Cardiac muscle cell (in vitro differentiated cells and primary cell): ENCODE results near the gene TMEM218. TPM values are rescaled to one million over a fixed set of nuclear protein-coding genes. Genes with fewer than 3 reads are reported as not detected.

Source experiments
- DNase-seq, 2 donors: peaks; one replicate each; pipeline versions ENCODE4 v3.0.0 to v3.0.0-alpha.2; 2010 to 2017; ENCODE audit warnings: low read depth in 1 of 2, low spot score in 1 of 2
- H3K27ac ChIP-seq: fragments of 200-600 bp; sonication (generic); 2 replicates; pipeline ENCODE4 v1.5.1; 2016
- H3K27me3 ChIP-seq: fragments of 200-600 bp; sonication (generic); 2 replicates; pipeline ENCODE4 v1.6.0; 2016; ENCODE audit warnings: control low read depth
- H3K36me3 ChIP-seq: fragments of 200-600 bp; sonication (generic); 2 replicates; pipeline ENCODE4 v1.5.1; 2016; ENCODE audit warnings: control low read depth
- H3K4me1 ChIP-seq: fragments of 200-600 bp; sonication (generic); 2 replicates; pipeline ENCODE4 v1.8.1; 2017; ENCODE audit warnings: low read depth, mild to moderate bottlenecking, mixed run types
- H3K4me3 ChIP-seq: fragments of 200-600 bp; sonication (generic); 2 replicates; pipeline ENCODE4 v1.5.1; 2016; ENCODE audit warnings: mild to moderate bottlenecking
- H3K9me3 ChIP-seq: fragments of 200-600 bp; sonication (generic); 2 replicates; pipeline ENCODE4 v1.5.1; 2017; ENCODE audit warnings: low read depth, mild to moderate bottlenecking, control low read depth
- polyA plus RNA-seq: library from polyadenylated mRNA; unstranded; fragments of >200 nt; fragmentation: Nextera tagmentation; extraction: Ambion mirVana; gene quantifications from 2 replicates; pipeline ENCODE4 v1.2.1, GENCODE V29; 2016
- total RNA-seq: library from RNA; depleted of rRNA; stranded (reverse); fragments of >200 nt; gene quantifications from 2 replicates; pipeline ENCODE4 v1.2.3, GENCODE V29; 2016
- TF ChIP-seq, protein P1 (sequence below): IDR thresholded peaks from 2 replicates; pipeline ENCODE4 v1.5.1; 2012; ENCODE audit warnings: low read depth, mild to moderate bottlenecking, low read length

TMEM218 gene
- total and polyA plus RNA-seq, 2 experiments from 2014 or later, result 21.3 to 33.8 TPM

- Histone ChIP-seq H3K9me3 (no peaks in the 10 kb centered on the region), H3K4me3 (no peak overlapping the region), H3K27ac (no peak overlapping the region), H3K36me3 (no peaks in the 10 kb centered on the region), H3K27me3 (no peaks in the 10 kb centered on the region), H3K4me1 (no peaks in the 10 kb centered on the region)
- no peak for DNase-seq
- TF ChIP-seq, protein P1, sequence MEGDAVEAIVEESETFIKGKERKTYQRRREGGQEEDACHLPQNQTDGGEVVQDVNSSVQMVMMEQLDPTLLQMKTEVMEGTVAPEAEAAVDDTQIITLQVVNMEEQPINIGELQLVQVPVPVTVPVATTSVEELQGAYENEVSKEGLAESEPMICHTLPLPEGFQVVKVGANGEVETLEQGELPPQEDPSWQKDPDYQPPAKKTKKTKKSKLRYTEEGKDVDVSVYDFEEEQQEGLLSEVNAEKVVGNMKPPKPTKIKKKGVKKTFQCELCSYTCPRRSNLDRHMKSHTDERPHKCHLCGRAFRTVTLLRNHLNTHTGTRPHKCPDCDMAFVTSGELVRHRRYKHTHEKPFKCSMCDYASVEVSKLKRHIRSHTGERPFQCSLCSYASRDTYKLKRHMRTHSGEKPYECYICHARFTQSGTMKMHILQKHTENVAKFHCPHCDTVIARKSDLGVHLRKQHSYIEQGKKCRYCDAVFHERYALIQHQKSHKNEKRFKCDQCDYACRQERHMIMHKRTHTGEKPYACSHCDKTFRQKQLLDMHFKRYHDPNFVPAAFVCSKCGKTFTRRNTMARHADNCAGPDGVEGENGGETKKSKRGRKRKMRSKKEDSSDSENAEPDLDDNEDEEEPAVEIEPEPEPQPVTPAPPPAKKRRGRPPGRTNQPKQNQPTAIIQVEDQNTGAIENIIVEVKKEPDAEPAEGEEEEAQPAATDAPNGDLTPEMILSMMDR, result no peak
Observed at GRCh38 chr11:125155767-125156166, 44.3 kb upstream of the TMEM218 start.

DNA sequence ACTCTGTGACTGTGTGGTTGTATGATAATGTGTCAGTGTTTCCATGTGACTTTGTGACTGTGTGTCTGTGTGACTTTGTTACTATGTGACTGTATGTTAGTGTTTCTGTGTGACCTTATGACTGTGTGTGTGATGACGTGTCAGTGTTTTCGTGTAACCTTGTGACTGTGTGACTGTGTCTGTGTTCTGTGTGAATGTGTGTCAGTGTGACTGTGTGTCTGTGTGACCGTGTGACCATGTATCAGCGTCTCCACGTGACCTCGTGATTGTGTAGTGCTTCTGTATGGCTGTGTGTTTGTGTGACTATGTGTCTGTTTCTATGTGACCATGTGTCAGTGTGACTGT, 43.6 kb upstream of the TMEM218 start:
- Histone ChIP-seq H3K4me3 (no peak overlapping the region), H3K36me3 (no peaks in the 10 kb centered on the region), H3K27me3 (no peaks in the 10 kb centered on the region), H3K27ac (no peak overlapping the region), H3K4me1 (no peaks in the 10 kb centered on the region), H3K9me3 (no peaks in the 10 kb centered on the region)
- TF ChIP-seq, protein P1, result no peak
- no peak for DNase-seq

DNA sequence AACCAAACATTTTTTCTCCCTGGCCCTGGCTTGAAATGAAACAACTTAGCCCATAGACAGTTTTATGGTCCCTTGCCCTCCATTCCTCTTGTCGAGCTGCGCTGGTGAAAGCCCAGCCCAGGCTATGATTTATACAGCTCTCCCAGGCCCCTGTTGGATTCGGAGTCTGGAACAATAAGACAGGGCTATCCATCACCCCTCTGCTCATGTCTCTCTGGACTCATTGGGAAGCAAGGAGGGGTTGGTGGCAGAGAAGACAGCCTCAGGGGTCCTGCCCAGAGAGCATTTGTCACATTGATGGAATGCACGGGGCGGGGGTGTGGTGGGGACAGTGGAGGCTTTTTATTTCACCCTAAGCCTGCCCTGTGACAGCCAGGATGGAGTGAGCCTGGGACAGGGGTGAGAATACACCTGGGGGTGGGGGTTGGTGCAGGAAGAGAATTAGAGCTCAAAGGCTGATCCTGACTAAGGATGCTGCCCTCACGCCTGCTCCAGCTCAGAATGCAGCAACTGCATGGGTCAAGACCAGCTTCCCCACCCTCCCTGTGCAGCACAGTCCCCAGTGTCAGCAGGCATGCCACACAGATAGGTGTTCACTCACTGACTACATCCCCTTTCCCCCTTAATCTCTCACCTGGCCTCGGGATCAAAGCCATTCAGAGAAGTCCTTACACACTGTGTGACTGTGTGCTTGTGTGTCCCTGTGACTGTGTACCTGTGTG, 43.1 kb upstream of the TMEM218 start:
- Histone ChIP-seq H3K4me1 (no peaks in the 10 kb centered on the region), H3K27ac (no peak overlapping the region), H3K27me3 (no peaks in the 10 kb centered on the region), H3K9me3 (no peaks in the 10 kb centered on the region), H3K4me3 (no peak overlapping the region), H3K36me3 (no peaks in the 10 kb centered on the region)
- DNase-seq, result no peak
- TF ChIP-seq, protein P1, result no peak

GRCh38 chr11:125153837-125154236, 42.4 kb upstream of the TMEM218 start:
- TF ChIP-seq, protein P1, result no peak
- no peak for DNase-seq
- Histone ChIP-seq H3K9me3 (no peaks in the 10 kb centered on the region), H3K27me3 (no peaks in the 10 kb centered on the region), H3K4me1 (no peaks in the 10 kb centered on the region), H3K4me3 (no peak overlapping the region), H3K36me3 (no peaks in the 10 kb centered on the region), H3K27ac (no peak overlapping the region)

- H3K27me3 ChIP-seq, result no peaks in the 10 kb centered on the region
- DNase-seq, result no peak
- no peak overlapping the region for H3K4me3 ChIP-seq
- no peaks in the 10 kb centered on the region for H3K36me3 ChIP-seq
- TF ChIP-seq, protein P1, result no peak
- H3K9me3 ChIP-seq, result no peaks in the 10 kb centered on the region
- H3K4me1 ChIP-seq, result no peaks in the 10 kb centered on the region
- H3K27ac ChIP-seq, result no peak overlapping the region
Observed at GRCh38 chr11:125148743-125149142, 37.3 kb upstream of the TMEM218 start.

DNA sequence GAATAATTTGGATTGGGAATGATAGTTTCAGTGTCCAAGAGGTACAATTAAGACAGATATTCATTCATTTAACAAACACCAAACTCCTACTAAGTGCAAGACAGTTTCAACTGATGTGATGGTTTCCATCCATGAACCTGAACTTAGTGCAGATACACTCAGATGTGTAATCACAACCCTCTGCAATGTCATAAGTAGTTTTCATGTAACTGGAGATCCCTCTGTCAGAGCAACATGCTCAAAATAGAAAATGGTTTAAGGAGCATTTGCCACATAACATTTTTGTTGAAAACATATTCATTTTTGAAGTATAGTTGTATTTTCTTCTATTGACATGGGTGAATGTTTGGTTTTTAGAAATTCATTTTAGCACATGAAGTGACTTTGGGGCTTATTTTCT, 36.6 kb upstream of the TMEM218 start:
- TF ChIP-seq, protein P1, result no peak
- no peaks in the 10 kb centered on the region for H3K27me3 ChIP-seq
- no peaks in the 10 kb centered on the region for H3K4me1 ChIP-seq
- no peak overlapping the region for H3K4me3 ChIP-seq
- H3K27ac ChIP-seq, result no peak overlapping the region
- no peaks in the 10 kb centered on the region for H3K36me3 ChIP-seq
- H3K9me3 ChIP-seq, result no peaks in the 10 kb centered on the region
- DNase-seq, result no peak
